Fibroblast of peridontal ligament (primary cell): ENCODE measurements around the gene SLC25A1.

Source experiments
- DNase-seq: peaks from one replicate; pipeline ENCODE4 v3.0.0-alpha.2; 2010; ENCODE audit errors: extremely low read depth

The SLC25A1 gene

DNA sequence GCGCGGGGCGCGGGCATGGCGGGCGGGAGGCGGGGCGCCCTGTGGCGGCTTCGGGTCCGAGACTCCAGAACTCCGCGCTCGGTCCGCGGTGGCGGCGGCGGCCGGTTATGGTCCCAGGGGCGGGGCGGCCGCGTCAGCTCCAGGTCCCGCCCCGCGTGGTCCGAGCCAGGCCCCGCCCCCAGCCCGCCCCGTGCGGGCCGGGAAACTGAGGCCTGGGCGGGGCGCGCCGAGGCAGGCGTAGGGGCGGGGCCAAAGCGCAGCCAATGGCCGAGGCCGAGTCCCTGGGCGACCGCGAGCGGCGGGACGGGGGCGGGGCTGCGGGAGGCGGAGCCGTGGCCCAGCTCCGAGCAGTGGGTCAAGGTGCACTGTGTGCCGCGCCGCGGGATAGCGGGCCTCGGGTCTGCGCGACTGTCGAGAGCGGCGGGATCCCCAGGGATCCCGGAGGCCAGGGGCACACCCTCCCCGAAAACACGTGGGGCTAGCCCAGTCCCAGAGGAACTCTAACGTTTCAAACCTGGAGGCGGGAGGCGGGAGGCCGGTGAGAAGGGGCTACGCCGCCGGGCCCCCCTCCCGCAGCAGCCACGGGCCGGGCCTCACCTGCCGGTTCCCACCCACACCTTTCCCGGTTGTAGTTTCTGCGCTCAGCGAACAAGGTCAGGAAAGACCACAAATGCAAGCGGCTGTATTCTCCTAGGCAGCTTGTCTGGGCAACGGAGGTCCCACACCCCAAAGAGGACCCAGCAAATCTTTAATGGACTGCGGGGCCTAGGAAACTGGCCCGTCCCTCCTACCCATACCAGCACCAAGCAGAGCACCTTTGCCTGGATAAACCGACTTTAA lies at the start of gene SLC25A1:
TSS of gene SLC25A1 (minus strand) at position 80 of the 840 bp plus-strand sequence. CDS start at position 17, 63 bp downstream.
- DNase-seq: peak; percentile 72

DNA sequence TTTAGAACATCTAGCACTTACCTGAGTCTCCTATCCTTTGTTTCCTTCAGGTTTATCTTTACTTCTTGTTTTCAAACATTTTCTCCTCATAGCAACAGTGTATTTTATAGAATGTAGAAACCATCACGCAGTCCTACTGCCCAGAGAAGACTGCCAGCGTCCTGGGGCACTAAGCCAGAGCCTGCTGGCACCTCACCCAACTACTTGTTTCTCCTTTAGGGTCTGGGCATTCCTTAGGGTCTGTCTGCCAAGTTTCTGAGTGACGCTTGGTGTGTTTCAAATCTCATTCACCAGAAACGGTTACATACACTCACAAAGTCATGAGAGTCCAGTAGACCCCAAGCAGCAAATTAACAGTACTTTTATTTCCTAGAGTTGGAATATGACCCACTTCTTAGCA lies 49.6 kb upstream of the SLC25A1 start:
- no peak for DNase-seq

DNA sequence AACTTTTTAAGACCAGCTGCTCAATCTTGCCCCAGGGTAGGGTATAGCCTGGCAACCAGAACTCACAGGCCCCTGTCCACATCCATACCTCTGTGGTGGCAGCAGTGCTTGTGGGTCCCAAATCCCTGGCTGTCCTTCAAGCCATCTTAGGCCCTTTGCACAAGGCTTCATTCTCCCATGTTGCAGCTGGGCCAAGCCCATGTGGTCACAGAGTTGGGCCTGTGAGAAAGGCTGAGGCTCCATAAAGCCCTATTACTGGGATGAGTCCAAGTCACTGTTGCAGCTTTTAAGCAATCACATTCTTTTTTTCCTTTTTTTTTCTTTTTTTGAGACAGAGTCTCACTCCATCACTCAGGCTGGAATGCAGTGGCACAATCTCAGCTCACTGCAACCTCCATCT lies 47.9 kb upstream of the SLC25A1 start:
- DNase-seq: peak; percentile 13

DNA sequence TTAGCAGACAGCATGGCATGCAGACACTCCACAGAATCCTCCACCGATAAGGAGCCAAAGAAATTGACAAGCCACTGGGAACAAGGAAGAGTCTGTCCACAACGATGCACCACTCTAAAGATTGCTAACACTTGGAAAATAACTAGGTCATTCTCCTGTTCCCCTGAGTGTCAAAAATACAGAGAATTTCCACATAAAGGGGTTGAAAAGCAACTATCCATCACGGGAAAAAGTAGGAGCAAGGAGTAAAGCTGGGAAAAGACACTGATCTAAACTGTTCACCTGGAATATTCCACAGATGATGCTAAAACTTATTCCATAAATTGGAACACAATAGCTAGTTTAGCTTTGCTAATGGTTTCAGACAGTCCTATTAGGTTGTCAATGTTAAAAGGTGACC lies 47.0 kb upstream of the SLC25A1 start:
- no peak for DNase-seq

DNA sequence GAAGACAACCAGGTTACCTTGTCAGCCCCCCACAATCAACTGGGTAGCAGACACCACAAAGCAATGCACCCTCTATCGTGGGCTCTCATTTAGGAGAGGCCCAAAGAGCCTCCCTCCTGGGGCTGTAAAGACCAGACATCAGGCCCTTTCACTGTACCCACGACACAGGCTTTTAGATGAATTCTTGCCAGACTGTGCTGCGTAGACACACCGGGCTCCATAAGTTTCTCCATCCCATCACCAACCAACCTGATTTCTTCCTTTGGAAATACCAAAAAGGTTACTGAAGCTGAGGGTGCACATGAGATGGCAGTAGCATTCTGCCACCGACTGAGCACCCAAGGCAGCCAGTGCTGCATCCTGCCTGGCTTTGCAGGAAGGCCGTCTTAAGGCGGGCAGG lies 46.4 kb upstream of the SLC25A1 start:
- DNase-seq: no peak

DNA sequence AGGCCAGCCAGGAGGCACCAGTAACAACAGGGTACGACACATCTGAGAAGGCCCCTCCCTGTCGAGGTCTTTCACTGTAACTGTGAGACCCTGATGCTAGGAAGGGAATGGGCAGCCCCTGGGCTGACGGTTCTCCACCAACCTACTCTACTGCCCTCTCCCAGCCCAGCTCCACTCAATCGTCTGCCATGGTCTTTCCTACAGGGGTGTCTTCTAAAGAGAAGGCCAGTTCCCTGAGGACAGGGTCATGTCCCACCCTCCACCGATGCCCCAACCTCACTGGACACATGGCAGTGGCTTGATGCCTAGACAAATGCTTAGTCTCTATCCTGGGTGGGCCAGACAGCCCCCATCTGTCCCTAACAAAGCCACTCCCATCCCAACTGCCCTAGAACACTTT lies 46.0 kb upstream of the SLC25A1 start:
- no peak for DNase-seq

DNA sequence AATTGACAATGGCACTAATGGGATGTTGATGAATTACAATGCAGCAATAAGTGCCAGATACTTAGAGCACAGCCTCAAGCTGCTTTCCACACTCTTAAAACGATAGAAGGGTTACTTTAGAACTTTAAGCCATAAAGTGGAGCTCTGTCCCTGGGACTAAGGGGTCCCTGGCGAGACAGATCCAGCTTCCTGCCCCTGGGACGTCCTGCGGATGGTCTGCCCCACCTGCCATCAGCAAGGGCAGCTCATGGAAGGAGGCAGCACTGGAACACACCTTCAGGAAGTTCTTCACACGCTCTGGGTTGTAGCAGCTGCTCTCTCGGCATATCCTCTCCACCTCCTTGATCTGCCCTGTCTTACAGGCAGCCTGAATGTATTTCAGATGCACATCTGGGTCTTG lies 45.1 kb upstream of the SLC25A1 start:
- DNase-seq: no peak

DNA sequence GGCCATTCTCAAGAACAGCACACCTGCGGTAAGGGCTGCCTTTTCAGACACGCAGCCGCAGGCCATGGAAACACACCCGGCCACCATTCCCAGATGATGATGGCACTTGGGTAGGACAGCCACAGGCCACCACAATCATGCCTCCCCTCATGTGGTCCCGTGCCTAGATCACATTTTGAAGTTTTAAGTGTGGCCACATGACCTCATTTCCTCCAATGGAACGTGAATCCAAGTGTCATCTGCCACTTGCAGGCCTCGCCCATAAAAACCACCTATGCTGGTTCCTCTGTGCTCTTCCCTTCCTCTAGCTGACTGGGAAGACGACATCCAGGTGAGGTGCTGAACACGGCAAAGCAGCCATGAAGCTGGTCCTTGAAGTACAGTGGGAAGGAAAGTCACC lies 44.6 kb upstream of the SLC25A1 start:
- no peak for DNase-seq

DNA sequence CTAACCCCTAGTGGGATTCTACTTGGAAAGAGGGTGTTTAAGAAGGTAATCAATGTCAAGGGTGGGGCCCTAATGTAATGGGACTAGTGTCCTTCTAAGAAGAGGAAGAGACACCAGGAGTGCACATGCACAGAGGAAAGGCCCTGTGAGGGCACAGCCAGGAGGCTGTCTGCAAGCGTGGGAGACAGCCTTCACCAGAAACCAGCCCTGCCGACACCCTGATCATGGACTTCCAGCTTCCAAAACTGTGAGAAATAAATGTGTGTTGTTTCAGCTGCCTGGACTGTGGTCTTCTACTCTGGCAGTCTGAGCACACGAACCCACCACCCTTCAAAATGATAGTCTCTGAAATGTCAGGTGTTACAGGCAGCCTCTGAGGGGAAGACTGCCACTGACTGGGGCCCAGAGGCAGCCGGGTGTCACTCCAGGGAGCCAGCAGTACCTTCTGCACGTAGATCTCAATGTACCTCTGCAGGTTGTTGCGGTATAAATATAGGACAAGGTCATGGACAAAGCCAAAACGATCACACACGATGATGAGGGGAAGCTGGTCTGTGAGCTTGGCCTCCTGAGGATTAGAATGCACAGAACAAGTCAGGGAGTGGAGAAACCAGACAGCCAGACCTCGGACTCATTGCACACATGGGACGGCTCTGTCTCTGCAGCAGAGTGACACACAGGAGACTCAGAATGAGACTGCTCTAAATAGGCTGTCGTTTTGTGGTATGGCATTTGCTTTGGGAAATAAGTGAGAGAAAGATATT lies 43.9 kb upstream of the SLC25A1 start:
- no peak for DNase-seq

DNA sequence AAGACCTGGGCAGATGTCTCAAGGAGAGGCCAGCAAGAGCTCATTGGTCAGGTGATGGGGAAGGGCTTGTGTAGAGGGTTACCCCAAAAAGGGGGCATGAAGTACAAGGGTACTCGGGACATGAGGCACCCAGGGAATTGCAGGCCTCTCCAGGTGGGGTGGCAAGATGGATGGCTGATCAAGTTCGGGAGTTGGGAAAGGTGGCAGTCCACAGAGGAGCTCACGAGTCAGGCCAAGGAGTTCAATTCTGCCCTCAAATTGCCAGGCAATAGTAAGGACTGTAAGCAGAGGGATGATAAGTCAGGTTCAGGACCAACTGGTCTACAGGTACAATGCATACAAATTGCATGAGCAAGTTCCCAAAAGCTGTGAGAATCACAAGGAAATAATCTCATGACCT lies 42.3 kb upstream of the SLC25A1 start:
- DNase-seq: no peak

DNA sequence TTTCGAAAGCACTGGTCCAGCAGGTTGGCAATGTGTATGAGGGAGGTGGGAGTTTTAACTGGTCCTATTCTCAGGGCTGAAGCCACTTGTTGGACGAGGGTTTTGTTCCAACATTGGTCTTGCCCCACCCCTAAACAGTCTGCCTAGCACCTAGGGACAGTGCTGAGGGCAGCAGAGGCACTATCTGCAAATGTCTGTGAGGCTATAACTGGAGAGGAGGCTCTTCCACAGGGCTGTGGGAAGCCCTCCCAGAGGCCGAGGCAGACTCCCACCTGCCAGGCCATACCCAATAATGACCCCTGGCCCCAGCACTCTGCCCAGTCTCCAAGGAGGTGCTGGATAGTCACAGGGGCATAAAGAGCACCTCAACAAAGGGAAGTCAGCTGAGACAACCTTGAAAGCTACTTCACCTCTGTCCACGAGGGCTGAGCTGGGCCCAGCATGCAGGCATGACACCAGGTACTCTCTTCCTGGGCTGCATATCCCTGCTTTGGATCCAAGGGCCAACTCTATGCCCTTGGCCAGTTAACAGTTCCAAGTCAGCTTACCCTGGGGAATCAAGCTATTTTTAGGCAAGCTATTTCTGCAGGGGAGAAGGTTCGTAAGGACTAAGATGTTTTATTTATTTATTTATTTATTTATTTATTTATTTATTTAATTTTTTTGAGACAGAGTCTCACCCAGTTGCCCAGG lies 40.2 kb upstream of the SLC25A1 start:
- DNase-seq: no peak

DNA sequence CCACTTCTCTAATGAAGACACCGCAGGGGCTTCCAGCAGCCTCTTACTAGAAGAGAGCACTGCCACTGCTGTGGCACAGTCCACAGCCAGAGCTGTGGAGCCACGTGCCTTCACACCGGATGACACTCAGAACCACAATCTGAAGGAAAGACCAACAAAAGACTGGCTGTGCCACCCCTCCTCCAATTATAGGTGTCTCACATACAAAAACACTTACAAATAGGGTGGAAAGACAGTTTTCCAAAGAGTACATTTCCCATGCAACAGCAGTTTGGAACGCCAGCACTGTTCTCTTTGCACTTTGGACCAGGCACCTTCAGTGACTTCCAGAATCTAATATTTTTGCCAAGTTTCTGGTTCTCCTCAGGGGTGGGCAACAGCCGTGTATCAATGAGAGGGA lies 38.0 kb upstream of the SLC25A1 start:
- no peak for DNase-seq

DNA sequence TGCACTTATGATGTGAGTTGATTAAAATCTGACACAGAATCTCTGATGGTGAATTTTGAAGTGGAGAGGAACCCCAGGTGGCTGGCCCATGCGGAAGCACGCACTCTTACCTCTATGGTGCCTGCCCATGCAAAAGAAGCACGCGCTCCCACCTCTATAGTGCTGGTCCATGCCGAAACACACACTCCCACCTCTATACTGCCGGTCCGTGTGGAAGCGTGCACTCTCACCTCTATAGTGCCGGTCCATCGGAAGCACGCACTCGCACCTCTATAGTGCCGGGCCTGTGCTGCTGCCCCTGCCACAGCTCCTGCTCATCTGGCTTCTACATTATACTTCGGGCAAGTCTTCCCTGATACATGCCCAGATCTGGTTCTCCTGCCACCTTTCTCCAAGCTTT lies 36.8 kb upstream of the SLC25A1 start:
- no peak for DNase-seq

DNA sequence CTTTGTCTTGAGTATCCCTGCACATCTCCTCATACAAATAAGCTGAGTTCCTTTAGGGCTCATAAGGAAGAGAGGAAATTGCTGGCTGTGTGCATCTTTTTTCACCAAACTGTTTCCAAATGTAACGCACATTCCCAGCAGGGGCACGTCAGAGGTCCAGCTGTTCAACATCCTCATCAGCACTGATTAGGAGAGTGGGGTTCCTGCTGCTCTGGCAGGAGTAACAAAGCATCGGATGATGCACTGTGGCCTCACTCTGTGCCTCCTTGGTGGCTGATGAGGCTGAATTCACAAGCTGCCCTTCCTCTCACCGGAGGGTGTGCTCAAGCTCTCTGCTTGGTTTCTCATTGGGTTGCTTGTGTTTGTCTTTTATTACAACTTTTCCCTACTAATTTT lies 35.5 kb upstream of the SLC25A1 start:
- no peak for DNase-seq

DNA sequence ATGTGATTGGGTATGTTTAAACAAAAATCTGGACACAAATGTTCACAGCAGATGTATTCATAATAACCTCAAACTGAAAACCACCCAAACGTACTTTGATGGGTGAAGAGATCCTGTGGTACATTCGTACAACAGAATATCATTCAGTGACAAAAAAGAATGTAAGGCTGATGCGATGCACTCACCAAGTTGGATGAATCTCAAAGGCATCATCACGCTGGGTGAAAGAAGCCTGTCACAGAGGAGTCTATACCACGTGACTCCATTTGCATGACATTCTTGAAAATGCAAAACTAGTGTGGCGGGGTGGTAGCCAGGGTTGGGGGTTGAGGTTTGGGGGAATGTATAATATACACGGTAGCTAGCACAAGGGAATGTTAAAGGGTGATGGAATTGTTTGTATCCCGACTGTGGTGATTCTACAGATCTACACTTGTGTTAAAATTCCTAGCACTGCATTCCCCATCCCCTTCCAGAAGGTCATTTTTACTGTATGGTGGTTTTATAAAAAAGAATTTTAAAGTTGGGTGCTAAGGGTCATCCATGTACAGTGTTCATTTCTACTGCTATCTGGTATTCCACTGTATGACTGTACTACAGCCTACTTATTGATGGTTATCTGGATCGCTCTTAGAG lies 35.0 kb upstream of the SLC25A1 start:
- DNase-seq: no peak

DNA sequence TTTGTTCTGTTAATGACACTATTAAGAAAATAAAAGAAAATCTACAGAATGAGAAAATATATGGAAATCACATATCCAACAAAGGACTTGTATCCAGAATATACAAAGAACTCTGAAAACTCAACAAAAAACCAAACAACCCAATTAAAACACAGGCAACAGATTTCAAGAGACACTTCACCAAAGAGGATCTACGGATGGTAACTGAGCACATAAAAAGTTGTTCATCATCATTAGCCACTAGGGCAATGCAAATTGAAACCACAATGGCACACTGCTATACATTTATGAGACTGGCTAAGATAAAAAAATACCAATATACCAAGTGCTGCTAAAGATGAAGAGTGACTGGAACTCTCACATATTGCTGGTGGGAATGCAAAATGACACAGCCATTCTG lies 34.5 kb upstream of the SLC25A1 start:
- no peak for DNase-seq

DNA sequence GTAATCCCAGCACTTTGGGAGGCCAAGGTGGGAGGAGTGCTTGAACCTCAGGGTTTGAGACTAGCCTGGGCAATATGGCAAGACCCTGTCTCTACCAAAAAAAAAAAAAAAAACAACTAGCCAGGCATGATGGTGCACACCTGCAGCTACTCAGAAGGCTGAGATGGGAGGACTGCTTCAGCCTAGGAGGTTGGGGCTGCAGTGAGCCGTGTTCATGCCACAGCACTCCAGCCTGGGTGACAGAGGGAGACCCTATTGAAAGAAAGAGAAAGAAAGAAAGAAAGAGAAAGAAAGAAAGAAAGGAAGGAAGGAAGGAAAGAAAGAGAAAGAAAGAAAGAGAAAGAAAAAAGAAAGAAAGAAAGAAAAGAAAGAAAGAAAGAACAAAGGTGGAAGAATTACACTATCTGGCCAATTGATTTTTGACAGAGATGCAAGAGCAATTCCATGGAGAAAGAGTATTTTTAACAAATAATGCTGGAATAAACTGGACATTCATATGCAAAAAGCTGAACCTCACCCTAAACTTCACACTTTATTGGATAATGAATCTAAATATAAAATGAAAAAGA lies 33.9 kb upstream of the SLC25A1 start:
- no peak for DNase-seq

DNA sequence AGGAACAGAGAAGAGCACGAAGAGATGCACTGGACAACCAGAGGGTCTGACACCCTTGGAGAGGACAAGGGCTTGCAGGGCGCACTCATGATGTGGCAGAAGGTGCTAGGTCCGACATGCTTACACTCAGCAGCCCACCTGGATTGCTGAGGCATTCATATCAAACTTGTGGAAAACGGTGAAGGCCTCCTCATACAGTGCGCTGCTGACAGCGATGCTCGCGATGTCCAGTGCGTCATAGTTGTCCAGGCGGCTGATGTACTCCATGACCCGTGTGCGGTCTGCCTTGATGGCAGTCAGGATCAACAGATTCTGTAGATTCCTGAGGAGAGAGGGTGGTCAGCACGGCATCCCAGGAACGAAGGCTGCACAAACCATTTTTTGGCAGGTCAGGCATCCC lies 31.7 kb upstream of the SLC25A1 start:
- DNase-seq: no peak

DNA sequence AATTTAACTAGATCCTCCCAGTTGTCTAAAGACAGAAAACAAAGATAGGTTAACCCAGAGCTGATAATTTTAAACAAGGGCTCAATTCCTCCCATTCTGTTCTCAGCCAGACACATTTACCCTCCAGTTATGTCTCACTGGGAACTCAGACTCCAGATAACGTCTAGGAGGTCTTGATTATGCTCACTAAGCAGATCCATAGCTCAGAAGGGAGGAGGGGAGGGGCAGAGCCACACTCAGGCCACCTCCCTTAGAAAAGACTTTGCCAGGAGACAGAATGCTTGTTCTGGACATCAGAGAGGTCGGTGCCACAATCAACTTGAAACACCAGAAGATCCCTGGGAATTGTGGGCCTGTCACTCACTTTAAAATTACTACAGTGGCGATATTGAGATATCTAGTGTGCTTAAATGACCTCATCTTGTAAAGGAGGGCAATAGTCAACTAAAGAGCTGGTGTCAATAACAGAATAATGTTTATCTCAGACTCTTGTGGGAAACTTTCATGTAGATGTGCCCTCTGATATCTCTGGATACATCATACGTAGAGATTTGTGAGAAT lies 29.8 kb upstream of the SLC25A1 start:
- no peak for DNase-seq

DNA sequence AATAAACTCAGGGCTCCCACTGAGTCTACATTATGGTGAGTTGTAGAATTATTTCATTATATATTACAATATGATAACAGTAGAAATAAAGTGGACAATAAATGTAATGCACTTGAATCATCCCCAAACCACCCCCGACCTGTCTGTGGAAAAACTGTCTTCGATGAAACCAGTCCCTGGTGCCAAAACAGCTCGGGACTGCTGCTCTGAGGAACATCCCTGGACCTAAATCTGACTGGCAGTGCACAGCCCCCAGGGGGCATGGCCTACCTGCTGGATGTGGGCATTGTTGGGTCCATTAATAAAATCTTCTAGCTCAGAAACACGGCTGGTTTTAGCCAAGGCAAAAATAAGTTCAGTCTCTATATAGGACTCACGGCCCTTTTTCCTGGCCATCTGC lies 29.3 kb upstream of the SLC25A1 start:
- DNase-seq: no peak

DNA sequence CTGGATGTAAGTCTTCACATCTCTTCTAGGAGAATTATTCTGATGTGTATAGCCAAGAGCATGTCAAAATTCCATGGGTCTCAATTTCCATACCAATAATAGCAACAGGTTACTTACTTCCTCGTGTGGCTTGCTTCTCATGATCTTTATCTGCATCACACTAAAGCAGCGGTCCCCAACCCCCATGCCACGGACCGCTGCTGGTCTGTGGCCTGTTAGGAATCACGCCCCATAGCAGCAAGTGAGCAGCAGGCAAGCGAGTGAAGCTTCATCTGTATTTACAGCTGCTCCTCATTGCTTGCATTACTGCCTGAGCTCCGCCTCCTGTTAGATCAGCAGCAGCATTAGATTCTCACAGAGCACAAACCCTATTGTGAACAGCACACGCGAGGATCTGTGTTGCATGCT lies 28.9 kb upstream of the SLC25A1 start:
- DNase-seq: no peak

DNA sequence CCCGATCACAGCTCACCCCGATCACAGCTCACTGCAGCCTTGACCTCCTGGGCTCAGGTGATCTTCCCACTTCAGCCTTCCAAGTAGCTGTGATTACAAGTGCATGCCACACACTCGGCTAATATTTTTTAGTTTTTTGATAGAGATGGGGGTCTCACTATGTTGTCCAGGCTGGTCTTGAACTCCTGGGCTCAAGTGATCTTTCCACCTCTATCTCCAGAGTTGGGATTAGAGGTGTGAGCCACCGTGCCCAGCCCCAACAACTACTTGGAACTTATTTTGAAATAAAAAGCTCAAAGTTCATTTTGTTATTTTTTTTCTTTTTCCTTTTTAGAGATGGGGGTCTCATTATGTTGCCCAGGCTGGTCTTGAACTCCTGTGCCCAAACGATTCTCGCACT lies 27.8 kb upstream of the SLC25A1 start:
- no peak for DNase-seq
